Epithelial cell of proximal tubule (primary cell): ENCODE data around the gene TGFB1I1. TPM values are rescaled to one million over a fixed set of nuclear protein-coding genes. Genes with fewer than 3 reads are reported as not detected.
"Not testable (repeated sequence)": the region's sequence is repeated elsewhere in the genome, so short reads cannot be mapped to it uniquely, and the experiment has no call there.

ENCODE experiments used
- DNase-seq: peaks from one replicate; pipeline ENCODE4 v3.0.0-alpha.2; 2011; ENCODE audit warnings: low read depth
- H3K4me3 ChIP-seq: 2 replicates; pipeline ENCODE4 v1.5.1; 2011; ENCODE audit warnings: low read depth, mild to moderate bottlenecking, low read length
- CTCF ChIP-seq: conservative IDR thresholded peaks from 2 replicates; pipeline ENCODE4 v1.5.1; 2012; ENCODE audit warnings: low read depth, mild to moderate bottlenecking, low read length
- total RNA-seq: library from RNA; depleted of rRNA; stranded (reverse); fragments of >200 nt; gene quantifications from 2 replicates; pipeline ENCODE4 v1.2.3, GENCODE V29; 2015

Gene TGFB1I1
- total RNA-seq, 1 donor from 2014 or later: 62.2 TPM

GRCh38 chr16:31477220-31478216 is 5.6 kb downstream of the TGFB1I1 start:
- peak overlapping the region; percentile 15 for H3K4me3 ChIP-seq
- no peak for TF ChIP-seq CTCF
- no peak for DNase-seq

- DNase-seq: no peak
- TF ChIP-seq CTCF: no peak
- no peak overlapping the region for H3K4me3 ChIP-seq
Measured at GRCh38 chr16:31478956-31479355, 7.0 kb downstream of the TGFB1I1 start.

GRCh38 chr16:31479751-31480150 is 7.8 kb downstream of the TGFB1I1 start:
- no peak for DNase-seq
- H3K4me3 ChIP-seq: no peak overlapping the region
- no peak for TF ChIP-seq CTCF

- TF ChIP-seq CTCF: no peak
- DNase-seq: no peak
- H3K4me3 ChIP-seq: no peak overlapping the region
Measured at GRCh38 chr16:31480851-31481536, 9.0 kb downstream of the TGFB1I1 start.

GRCh38 chr16:31483081-31483480 is 11.1 kb downstream of the TGFB1I1 start, which contains the start of gene SLC5A2:
SLC5A2 (plus strand) TSS chr16:31483123; CDS start chr16:31483137, 14 bp downstream.
- DNase-seq: no peak
- TF ChIP-seq CTCF: no peak
- no peak within 1 kb of the TSS for H3K4me3 ChIP-seq

- not testable (repeated sequence) for H3K4me3 ChIP-seq, DNase-seq
Measured at GRCh38 chr16:31484048-31484447, 12.1 kb downstream of the TGFB1I1 start.

- DNase-seq: peak; percentile 39
- H3K4me3 ChIP-seq: peak overlapping the region; percentile 15
- no peak for TF ChIP-seq CTCF
Measured at GRCh38 chr16:31484491-31485171, 12.7 kb downstream of the TGFB1I1 start.
